CD4-positive, alpha-beta T cell treated with Interleukin-17A for 4 hours (primary cell): Measurements from ENCODE around the gene MX2.
"Not testable (repeated sequence)": the region's sequence is repeated elsewhere in the genome, so short reads cannot be mapped to it uniquely, and the experiment has no call there.

Experiments
- DNase-seq: peaks from one replicate; pipeline ENCODE4 v3.0.0-alpha.2; 2020; ENCODE audit warnings: mixed read lengths

Gene MX2

GRCh38 chr21:41387824-41388223 lies 26.0 kb downstream of the MX2 start:
- no peak for DNase-seq

- DNase-seq: no peak
Observed at GRCh38 chr21:41388259-41388658, 26.4 kb downstream of the MX2 start.

GRCh38 chr21:41390043-41390639 lies 28.3 kb downstream of the MX2 start:
- no peak for DNase-seq

GRCh38 chr21:41393876-41394465 lies 32.1 kb downstream of the MX2 start:
- no peak for DNase-seq

DNA sequence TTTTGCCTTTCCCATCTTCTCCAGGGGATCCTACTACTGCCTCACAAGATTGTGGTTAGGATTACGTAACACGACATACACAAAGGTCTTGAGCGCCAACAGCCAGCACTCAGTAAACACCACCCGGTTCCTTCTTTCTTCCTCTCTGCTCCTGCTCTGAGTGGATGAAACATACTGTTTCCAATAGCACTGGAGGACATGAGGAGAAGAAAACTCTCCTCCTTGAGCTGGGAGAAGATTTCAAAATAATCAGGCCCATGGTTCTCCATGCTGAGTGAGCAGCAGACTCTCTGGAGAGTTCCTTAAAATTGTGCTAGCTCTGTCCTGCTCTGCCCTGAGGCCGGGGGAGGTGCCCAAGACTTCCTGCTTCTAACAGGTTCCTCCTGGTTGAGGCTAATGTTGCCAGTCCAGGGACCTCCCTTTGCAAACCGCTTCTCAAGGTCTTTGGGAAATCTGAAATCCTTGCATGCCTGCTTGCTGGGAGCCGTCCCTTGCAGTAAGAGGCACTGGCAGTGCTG lies 34.8 kb downstream of the MX2 start:
- DNase-seq: no peak

GRCh38 chr21:41397471-41397891 lies 35.7 kb downstream of the MX2 start:
- no peak for DNase-seq

DNA sequence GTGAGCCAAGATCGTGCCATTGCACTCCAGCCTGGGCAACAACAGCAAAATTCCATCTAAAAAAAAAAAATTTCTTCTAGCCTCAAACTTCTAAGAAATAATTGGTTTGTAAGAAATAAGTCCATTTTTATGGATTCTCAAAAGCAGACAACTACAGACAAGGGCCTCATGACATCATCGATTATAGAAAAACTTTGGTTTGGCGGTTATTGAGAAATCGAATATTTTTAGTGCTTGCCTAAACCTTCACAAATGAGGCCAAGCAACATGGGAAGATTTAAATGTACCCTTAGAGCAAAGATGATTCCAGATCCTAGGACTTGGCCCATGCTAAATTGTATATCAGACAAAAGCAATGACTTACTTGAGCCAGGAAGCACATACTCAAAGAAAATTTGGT lies 36.4 kb downstream of the MX2 start:
- DNase-seq: no peak

- no peak for DNase-seq
Observed at GRCh38 chr21:41398831-41399230, 37.0 kb downstream of the MX2 start.

DNA sequence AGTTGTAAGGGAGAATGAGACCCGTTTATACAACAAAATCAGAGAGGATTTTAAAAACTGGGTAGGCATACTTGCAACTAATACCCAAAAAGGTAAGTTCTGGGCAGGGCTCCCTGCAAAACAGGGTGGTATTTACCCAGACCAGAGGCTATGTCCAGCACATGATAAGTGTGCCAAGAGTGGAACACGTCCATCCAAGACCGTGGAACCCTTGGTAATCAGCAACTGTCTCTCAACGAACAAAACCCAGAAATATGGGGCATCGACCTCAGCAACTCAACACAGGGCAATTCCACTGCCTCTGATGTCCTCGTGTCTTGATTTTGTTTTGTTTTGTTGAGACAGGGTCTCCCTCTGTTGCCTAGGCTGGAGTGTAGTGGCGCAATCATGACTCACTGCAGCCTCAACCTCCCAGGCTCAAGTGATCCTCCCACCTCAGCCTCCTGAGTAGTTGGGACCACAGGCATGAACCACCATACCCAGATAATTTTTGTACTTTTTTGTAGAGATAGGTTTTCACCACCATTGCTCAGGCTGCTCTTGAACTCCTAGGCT lies 37.5 kb downstream of the MX2 start:
- DNase-seq: no peak

DNA sequence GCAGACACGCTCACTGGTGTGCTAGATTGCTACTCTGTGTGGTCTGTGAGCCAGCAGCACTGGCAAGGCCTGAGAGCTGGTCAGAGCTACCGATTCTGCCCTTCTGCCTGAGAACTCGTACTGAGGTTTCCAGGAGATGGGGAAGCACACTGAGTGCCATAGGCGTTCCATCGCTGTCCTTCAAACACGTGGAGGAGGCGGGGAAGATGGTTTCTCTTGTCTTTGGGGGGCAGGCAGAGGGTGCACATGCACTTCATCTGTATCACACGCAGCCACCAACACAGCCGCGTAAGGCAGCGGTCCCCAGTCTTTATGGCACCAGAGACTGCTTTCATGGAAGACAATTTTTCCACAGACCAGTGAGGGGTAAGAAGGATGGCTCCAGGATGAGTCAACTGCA lies 40.4 kb downstream of the MX2 start:
- no peak for DNase-seq

DNA sequence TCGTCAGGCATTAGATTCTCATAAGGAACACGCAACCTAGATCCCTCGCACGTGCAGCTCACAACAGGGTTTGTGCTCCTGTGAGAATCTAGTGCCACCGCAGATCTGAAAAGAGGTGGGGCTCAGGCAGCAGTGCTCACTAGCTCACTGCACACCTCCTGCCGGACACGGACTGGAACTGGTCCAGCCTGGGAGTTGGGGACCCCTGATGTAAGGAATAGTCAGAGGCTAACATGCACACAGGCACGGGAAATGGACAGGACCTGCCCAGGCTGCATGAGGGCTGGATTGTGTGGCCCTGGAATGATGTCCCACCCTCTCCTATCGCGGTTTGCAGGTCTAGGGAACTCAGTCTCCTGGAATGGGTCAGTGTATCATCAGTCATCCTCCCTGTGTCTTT lies 41.0 kb downstream of the MX2 start:
- no peak for DNase-seq

DNA sequence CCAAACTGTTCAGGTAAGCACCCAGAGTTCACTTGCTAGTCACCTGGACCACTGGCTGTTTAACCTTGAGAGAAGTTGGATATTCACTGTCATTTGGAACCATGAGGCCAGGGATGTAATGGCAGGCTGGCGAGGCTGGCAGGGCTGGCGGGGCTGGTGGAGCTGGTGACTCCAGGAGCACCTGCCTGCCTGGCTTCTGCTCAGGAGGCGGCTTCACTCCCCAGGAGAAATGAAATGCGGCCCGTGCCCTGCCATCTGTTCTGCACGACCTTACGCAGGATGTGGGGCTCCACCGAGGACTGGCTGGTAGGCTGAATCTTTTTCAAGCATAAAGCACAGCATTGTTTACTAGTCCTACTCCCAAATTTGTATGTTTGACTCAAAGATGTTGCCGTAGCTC lies 41.5 kb downstream of the MX2 start:
- no peak for DNase-seq

DNA sequence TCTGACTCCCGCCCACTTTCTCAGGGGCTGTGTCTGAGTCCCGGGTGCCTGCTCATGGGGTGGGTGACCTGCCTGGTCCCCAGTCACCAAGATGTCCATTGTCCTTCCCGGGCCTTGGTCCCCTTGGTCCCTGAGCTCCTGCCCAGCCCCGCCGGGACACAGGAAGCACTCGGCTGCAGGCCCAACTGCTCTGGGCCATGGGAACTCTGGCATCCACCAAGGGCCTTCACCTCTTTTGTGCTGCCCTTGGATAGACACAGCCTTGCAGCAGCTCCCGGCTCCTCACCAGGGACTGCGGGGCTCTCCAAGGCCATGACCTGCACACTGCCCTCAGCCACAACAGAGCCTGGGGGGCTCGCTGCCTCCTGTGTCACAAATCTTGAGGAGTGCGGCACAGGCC lies 42.1 kb downstream of the MX2 start:
- no peak for DNase-seq

DNA sequence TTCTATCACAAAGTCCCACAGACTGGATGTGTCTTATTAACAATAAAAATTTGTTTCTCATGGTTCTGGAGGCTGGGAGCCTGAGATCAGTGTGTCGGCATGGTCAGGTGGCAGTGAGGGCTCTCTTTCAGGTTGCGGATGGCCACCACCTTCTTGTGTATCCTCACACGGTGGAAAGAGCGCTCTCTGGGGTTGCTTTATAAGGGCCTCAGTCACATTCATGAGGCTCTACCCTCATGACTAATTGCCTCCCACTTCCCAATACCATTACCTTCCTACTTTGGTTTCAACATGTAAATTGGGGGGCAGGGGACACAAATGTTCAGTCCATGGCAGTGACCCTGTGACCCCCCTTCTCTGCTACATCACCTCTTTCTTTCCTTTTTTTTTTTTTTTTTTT lies 43.5 kb downstream of the MX2 start:
- DNase-seq: no peak

DNA sequence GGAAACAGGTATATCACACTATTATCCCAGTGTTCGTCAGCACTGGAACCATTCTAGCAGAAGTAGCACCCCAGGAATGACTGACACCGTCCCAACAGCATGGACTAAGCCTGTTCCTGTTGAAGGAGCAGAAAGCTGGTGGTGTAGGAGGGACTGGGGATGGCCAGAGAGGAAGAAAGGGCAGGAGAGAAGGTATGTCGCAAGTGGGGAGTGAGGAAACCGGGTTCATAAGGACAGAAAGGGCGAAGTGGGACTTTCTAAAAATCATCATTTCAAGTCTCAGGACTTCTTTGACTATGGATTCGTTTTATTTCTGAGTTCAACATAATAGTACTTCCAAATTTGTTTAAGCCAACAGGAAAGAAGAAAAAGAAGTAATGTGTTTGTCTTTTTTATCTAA lies 44.5 kb downstream of the MX2 start:
- DNase-seq: no peak

GRCh38 chr21:41407541-41408460 lies 46.0 kb downstream of the MX2 start:
- DNase-seq: no peak

DNA sequence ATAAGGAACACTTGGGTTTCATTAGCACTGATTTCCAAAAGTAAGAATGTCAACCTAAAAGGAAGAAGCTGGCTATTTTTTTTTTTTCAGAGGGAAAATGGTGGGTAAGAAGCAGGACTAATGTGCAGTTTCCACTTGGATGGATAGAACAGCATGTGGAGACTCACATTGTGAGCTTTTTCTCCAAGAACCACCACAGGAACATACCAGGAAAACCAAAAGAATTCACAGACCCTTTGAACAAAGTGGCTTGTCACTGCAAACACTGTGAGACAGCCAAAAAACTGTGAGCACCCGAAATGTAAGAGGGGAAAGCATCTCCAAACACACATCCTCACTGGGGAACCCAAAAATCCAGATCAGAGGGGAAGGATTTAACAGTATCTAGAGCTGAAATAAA lies 48.5 kb downstream of the MX2 start:
- DNase-seq: no peak

- DNase-seq: no peak
Observed at GRCh38 chr21:41410767-41411448, 49.1 kb downstream of the MX2 start.

- DNase-seq: peak; percentile 20
Observed at GRCh38 chr21:41411449-41412089, 49.7 kb downstream of the MX2 start.

GRCh38 chr21:41417505-41417904 lies 55.7 kb downstream of the MX2 start:
- not testable (repeated sequence) for DNase-seq

DNA sequence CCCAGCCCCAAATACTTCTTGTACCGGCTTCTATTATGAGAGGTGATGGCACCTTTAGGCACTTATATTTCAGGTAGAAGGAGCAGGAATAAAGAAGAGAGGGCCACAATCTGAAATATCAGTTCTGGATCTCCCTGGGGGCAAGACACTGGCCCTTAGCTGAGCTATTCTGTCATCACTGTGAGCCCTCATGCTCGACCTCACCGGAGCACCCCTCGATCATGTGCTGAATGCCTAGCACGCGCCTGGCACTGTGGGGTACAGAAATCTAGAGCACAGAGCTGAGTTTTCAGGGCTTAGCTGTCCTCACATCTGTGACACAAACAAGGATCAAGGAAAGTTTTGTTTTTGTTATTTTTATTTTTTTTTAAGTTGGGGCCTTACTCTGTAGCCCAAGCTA lies 56.6 kb downstream of the MX2 start:
- no peak for DNase-seq

DNA sequence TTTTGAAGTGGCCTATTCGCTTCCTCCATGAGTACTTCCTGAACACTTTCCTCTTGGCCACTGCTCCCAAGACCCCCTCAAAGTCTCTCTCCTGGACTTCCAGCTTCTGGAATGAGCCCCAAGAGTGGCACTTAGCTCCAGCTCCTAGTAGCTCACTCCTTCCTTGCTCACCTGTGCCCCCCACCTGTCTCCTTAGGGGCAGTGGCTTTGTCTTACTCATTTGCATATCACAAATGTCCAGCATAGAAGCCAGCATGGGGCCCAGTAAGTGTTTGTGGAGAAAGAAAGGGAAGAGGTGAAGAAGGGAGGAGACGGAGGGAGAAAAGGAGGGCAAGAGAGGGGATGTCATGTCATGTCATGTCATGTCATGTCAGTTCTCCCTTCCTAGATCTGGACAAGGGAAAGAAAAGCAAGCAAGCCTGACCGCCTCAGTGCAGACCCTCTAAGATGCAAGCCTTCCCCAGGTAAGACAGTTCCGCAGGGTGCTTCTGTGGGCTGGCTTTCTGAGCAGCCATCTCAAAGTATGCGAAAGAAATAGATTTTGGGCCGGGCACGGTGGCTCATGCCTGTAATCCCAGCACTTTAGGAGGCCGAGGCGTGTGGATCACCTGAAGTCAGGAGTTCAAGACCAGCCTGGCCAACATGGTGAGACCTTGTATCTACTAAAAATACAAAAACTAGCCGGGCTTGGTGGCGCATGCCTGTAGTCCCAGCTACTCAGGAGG lies 57.3 kb downstream of the MX2 start:
- DNase-seq: no peak
